Endothelial cell of umbilical vein (primary cell): ENCODE data around the gene GRM7. TPM values are rescaled to one million over a fixed set of nuclear protein-coding genes. Genes with fewer than 3 reads are reported as not detected.

ENCODE experiments used
- BruUV-seq: library from RNA; stranded (reverse); fragments of 400-500 nt; replicated peaks from 2 replicates; lab custom pipeline; 2021; lab: Mats Ljungman, UMichigan
- CTCF ChIA-PET: fragments of 300-600, 350-600 bp; sonication (Branson Sonifier 250); formaldehyde crosslinking; loops from one replicate; lab custom pipeline; 2021; ENCODE audit warnings: antibody characterized with exemption, inconsistent platforms; lab: Charles Lee
- POLR2A ChIA-PET: fragments of 300-600, 350-600 bp; sonication (Branson Sonifier 250); formaldehyde crosslinking; loops from one replicate; lab custom pipeline; 2021; ENCODE audit warnings: antibody characterized with exemption, inconsistent platforms; lab: Charles Lee
- DNase-seq: peaks from one replicate; pipeline ENCODE4 v3.0.0-alpha.2; 2011; ENCODE audit warnings: low read depth, low spot score
- FAIRE-seq: peaks from 2 replicates; lab custom pipeline; 2011; peaks lifted over from hg19 to GRCh38; lab: Jason Lieb, UNC
- H2AFZ ChIP-seq: 2 replicates; pipeline ENCODE4 v1.6.0; 2012; ENCODE audit warnings: low read depth, low read length, control low read depth, inconsistent platforms
- H3K27ac ChIP-seq: 2 replicates; pipeline ENCODE4 v1.5.1; 2011; ENCODE audit warnings: low read depth, mild to moderate bottlenecking, control low read depth, low read length, moderate library complexity; ENCODE audit not compliant: insufficient read depth
- H3K27me3 ChIP-seq, 2 experiments: 2 replicates each; pipeline versions ENCODE4 v1.6.0 to v1.6.1; 2011; ENCODE audit warnings: low read length in 2 of 2, mixed read lengths in 1 of 2; ENCODE audit not compliant: control insufficient read depth in 2 of 2, insufficient read depth in 2 of 2
- H3K36me3 ChIP-seq, 2 experiments: 2 replicates in 1 of 2; 3 replicates in 1 of 2; pipeline ENCODE4 v1.5.1; 2011; ENCODE audit warnings: low read length in 2 of 2, mild to moderate bottlenecking in 1 of 2, moderate library complexity in 1 of 2; ENCODE audit not compliant: control insufficient read depth in 2 of 2, insufficient read depth in 2 of 2; ENCODE audit errors: extremely low read depth in 1 of 2
- H3K4me1 ChIP-seq: 3 replicates; pipeline ENCODE4 v1.5.1; 2011; ENCODE audit warnings: mild to moderate bottlenecking, low read length; ENCODE audit not compliant: control insufficient read depth, insufficient read depth; ENCODE audit errors: extremely low read depth
- H3K4me2 ChIP-seq: 2 replicates; pipeline ENCODE4 v1.6.1; 2011; ENCODE audit warnings: low read length, control low read depth, mixed read lengths; ENCODE audit not compliant: insufficient read depth
- H3K4me3 ChIP-seq, 3 experiments: fragments of 200-600 bp in 1 of 3; sonication (generic), shearing (Covaris generic) in 1 of 3; replicated peaks in 1 of 3; 2 replicates each; pipeline ENCODE4 v1.5.1; 2011 to 2016; ENCODE audit warnings: control low read depth in 3 of 3, low read length in 3 of 3, mild to moderate bottlenecking in 2 of 3, inconsistent platforms in 1 of 3, low read depth in 1 of 3, moderate library complexity in 1 of 3; ENCODE audit not compliant: insufficient read depth in 1 of 3
- H3K79me2 ChIP-seq: 2 replicates; pipeline ENCODE4 v1.6.0; 2012; ENCODE audit warnings: low read length, inconsistent platforms; ENCODE audit not compliant: control insufficient read depth, insufficient read depth
- H3K9ac ChIP-seq: replicated peaks from 2 replicates; pipeline ENCODE3; 2011; ENCODE audit warnings: low read length, control low read depth; ENCODE audit not compliant: insufficient read depth; ENCODE audit errors: extremely low read depth
- H3K9me1 ChIP-seq: replicated peaks from 3 replicates; pipeline ENCODE4 v1.6.0; 2011; ENCODE audit warnings: mild to moderate bottlenecking, low read length; ENCODE audit not compliant: control insufficient read depth, insufficient read depth; ENCODE audit errors: extremely low read depth
- H3K9me3 ChIP-seq: replicated peaks from 2 replicates; pipeline ENCODE4 v1.5.1; 2012; ENCODE audit warnings: low read length, inconsistent platforms; ENCODE audit not compliant: control insufficient read depth, insufficient read depth
- H4K20me1 ChIP-seq: replicated peaks from 2 replicates; pipeline ENCODE3; 2011; ENCODE audit warnings: mild to moderate bottlenecking, low read length; ENCODE audit not compliant: control insufficient read depth, insufficient read depth; ENCODE audit errors: extremely low read depth
- EZH2 ChIP-seq: IDR thresholded peaks from 2 replicates; pipeline ENCODE4 v1.6.1; 2012; ENCODE audit warnings: borderline replicate concordance, low read depth, mild to moderate bottlenecking, moderate library complexity, low read length, inconsistent platforms; ENCODE audit not compliant: severe bottlenecking
- FOS ChIP-seq: IDR thresholded peaks from 2 replicates; pipeline ENCODE4 v1.6.1; 2011; ENCODE audit warnings: mild to moderate bottlenecking, low read length, moderate library complexity, borderline replicate concordance; ENCODE audit not compliant: insufficient read depth
- GATA2 ChIP-seq: IDR thresholded peaks from 2 replicates; pipeline ENCODE4 v1.7.0; 2011; ENCODE audit warnings: low read depth, mild to moderate bottlenecking, moderate library complexity, mixed read lengths, low read length; ENCODE audit not compliant: insufficient read length, insufficient read depth
- JUN ChIP-seq: IDR thresholded peaks from 2 replicates; pipeline ENCODE4 v1.6.1; 2011; ENCODE audit warnings: borderline replicate concordance, low read depth; ENCODE audit not compliant: insufficient read length, insufficient read depth
- MYC ChIP-seq: IDR thresholded peaks from one replicate; pipeline ENCODE4 v1.6.1; 2011; ENCODE audit warnings: mild to moderate bottlenecking, low read depth, low read length
- POLR2A ChIP-seq: IDR thresholded peaks from 2 replicates; pipeline ENCODE4 v1.6.1; 2012; ENCODE audit warnings: low read depth, mild to moderate bottlenecking, control low read depth, low read length
- POLR2AphosphoS5 ChIP-seq: IDR thresholded peaks from 2 replicates; pipeline ENCODE4 v1.6.1; 2012; ENCODE audit warnings: low read depth, mild to moderate bottlenecking, control low read depth, low read length, moderate library complexity; ENCODE audit not compliant: insufficient read depth
- dilution Hi-C: fragments of 300-500 bp; cut with MboI; formaldehyde crosslinking; loops from one replicate; pipeline ENCODE4 v1.15.0; 2019; ENCODE audit warnings: low sequenced_read_pairs; ENCODE audit not compliant: extremely low pct_ligation_motif_present
- intact Hi-C: fragments of 100-400 bp; cut with micrococcal nuclease; formaldehyde crosslinking; loops from one replicate; pipeline ENCODE4 v1.10.0; 2022
- polyA plus RNA-seq, 4 experiments: library from polyadenylated mRNA; depleted of rRNA in 3 of 4; stranded (reverse) in 3 of 4; unstranded in 1 of 4; fragments of >200 nt; gene quantifications; 2 replicates each; pipeline versions ENCODE4 v1.2.1 to v1.2.3, GENCODE V29; 2011 to 2012; ENCODE audit warnings: missing spikeins in 1 of 4
- total RNA-seq: library from RNA; stranded (reverse); gene quantifications from 2 replicates; pipeline ENCODE4 v1.2.3, GENCODE V29; 2021
- TF ChIP-seq, protein P1 (sequence below), 2 donors: IDR thresholded peaks; 1 replicate in 1 of 2; 2 replicates in 1 of 2; pipeline ENCODE4 v1.5.1; 2011; ENCODE audit warnings: low read length in 2 of 2, mild to moderate bottlenecking in 2 of 2, moderate library complexity in 2 of 2, control low read depth in 1 of 2, inconsistent platforms in 1 of 2, low read depth in 1 of 2; ENCODE audit not compliant: insufficient read depth in 1 of 2; ENCODE audit errors: extremely low read depth in 1 of 2

Gene GRM7
- total and polyA plus RNA-seq, 2 donors (not counting 3 experiments of a cell fraction or from before 2014, with no cell fraction given) = 0.12 TPM; not detected in 1

DNA sequence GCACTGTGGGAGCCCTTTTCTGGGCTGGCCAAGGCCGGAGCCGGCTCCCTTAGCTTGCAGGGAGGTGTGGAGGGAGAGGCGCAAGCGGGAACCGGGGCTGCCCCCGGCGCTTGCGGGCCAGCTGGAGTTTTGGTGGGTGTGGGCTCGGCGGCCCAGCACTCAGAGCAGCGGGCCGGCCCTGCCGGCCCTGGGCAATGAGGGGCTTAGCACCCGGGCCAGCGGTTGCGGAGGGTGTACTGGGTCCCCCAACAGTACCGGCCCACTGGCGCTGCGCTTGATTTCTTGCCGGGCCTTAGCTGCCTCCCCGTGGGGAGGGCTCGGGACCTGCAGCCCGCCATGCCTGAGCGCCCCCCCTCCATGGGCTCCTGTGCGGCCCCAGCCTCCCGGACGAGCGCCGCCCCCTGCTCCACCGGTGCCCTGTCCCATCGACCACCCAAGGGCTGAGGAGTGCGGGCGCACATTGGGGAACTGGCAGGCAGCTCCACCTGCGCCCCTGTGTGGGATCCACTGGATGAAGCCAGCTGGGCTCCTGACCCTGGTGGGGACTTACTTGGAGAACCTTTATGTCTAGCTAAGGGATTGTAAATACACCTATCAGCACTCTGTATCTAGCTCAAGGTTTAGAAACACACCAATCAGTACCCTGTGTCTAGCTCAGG is 707.7 kb downstream of the GRM7 start:
- no TSS peak for BruUV-seq
- FAIRE-seq (no peak), DNase-seq (no peak)
- Histone ChIP-seq H3K9me3 (no peaks in the 10 kb centered on the region), H3K4me1 (no peaks in the 10 kb centered on the region), H3K4me3 (no peak overlapping the region), H2AFZ (no peak overlapping the region), H4K20me1 (no peaks in the 10 kb centered on the region), H3K27ac (no peak overlapping the region), H3K27me3 (no peaks in the 10 kb centered on the region), H3K36me3 (no peaks in the 10 kb centered on the region), H3K79me2 (no peaks in the 10 kb centered on the region), H3K9me1 (no peaks in the 10 kb centered on the region), H3K9ac (no peak overlapping the region), H3K4me2 (no peak overlapping the region)
- dilution Hi-C loops = no loop called here
- no peak for TF ChIP-seq GATA2
- TF ChIP-seq, protein P1, sequence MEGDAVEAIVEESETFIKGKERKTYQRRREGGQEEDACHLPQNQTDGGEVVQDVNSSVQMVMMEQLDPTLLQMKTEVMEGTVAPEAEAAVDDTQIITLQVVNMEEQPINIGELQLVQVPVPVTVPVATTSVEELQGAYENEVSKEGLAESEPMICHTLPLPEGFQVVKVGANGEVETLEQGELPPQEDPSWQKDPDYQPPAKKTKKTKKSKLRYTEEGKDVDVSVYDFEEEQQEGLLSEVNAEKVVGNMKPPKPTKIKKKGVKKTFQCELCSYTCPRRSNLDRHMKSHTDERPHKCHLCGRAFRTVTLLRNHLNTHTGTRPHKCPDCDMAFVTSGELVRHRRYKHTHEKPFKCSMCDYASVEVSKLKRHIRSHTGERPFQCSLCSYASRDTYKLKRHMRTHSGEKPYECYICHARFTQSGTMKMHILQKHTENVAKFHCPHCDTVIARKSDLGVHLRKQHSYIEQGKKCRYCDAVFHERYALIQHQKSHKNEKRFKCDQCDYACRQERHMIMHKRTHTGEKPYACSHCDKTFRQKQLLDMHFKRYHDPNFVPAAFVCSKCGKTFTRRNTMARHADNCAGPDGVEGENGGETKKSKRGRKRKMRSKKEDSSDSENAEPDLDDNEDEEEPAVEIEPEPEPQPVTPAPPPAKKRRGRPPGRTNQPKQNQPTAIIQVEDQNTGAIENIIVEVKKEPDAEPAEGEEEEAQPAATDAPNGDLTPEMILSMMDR (IDR thresholded peaks at IDR 0.05; ENCODE audit: extremely low read depth in 1 of 2, insufficient read depth in 1 of 2, low read depth in 1 of 2, low read length in 2 of 2) = no peak
- TF ChIP-seq FOS = no peak
- TF ChIP-seq POLR2AphosphoS5 = no peak
- no peak for TF ChIP-seq JUN
- TF ChIP-seq EZH2 = no peak
- no peak for TF ChIP-seq MYC
- no peak for TF ChIP-seq POLR2A
- POLR2A ChIA-PET = no interaction called here
- intact Hi-C loops = no loop called here
- CTCF ChIA-PET = no interaction called here
